HCT116 (cell line): ENCODE results near the gene ADIPOQ. TPM values are rescaled to one million over a fixed set of nuclear protein-coding genes. Genes with fewer than 3 reads are reported as not detected.
"Not testable (repeated sequence)": the region's sequence is repeated elsewhere in the genome, so short reads cannot be mapped to it uniquely, and the experiment has no call there.

Experiments
- ATAC-seq: fragments of 200-7000 bp; cut with Tn5 transposase; 2 replicates; pipeline ENCODE4 v1.9.1; 2020; ENCODE audit warnings: mild to moderate bottlenecking, moderate library complexity
- BruUV-seq: library from RNA; stranded (reverse); fragments of 400-500 nt; replicated peaks from 2 replicates; lab custom pipeline; 2021; lab: Mats Ljungman, UMichigan
- CTCF ChIA-PET: fragments of 300-600 bp; sonication (Branson Sonifier 250); formaldehyde crosslinking; loops from one replicate; lab custom pipeline; 2021; ENCODE audit warnings: antibody characterized with exemption; lab: Charles Lee
- POLR2A ChIA-PET: fragments of 300-600, 350-600 bp; sonication (Branson Sonifier 250); formaldehyde crosslinking; loops from one replicate; lab custom pipeline; 2021; ENCODE audit warnings: antibody characterized with exemption; lab: Charles Lee
- RAD21 ChIA-PET, 2 experiments: fragments of 300-600 bp; sonication (Branson Sonifier 250); formaldehyde crosslinking; loops; one replicate each; lab custom pipeline; 2023; ENCODE audit warnings: low total read pairs in 2 of 2; ENCODE audit not compliant: uncharacterized antibody in 2 of 2, unreplicated experiment in 2 of 2, low non-redundant PET in 1 of 2; lab: Charles Lee
- DNase-seq: peaks from one replicate; pipeline ENCODE4 v3.0.0-alpha.2; 2010; ENCODE audit warnings: low read depth, low spot score
- H2AFZ ChIP-seq: fragments of 200-600 bp; shearing (Covaris generic), sonication (generic); 2 replicates; pipeline ENCODE4 v1.6.1; 2017; ENCODE audit warnings: low read depth, mixed run types, mixed read lengths, antibody characterized with exemption, low read length; ENCODE audit not compliant: poor library complexity, severe bottlenecking
- H3K27ac ChIP-seq: 2 replicates; pipeline ENCODE4 v1.5.1; 2012; ENCODE audit warnings: low read depth, low read length
- H3K27me3 ChIP-seq: fragments of 200-600 bp; sonication (generic); 2 replicates; pipeline ENCODE4 v1.6.1; 2016; ENCODE audit warnings: mixed run types, low read length, mixed read lengths; ENCODE audit not compliant: insufficient read depth
- H3K36me3 ChIP-seq, 2 experiments: fragments of 200-500 bp in 1 of 2; fragments of 200-600 bp in 1 of 2; sonication (Bioruptor generic) in 1 of 2; sonication (generic) in 1 of 2; 2 replicates each; pipeline versions ENCODE4 v1.5.1 to v1.6.1; 2014 to 2016; ENCODE audit warnings: low read length in 2 of 2, inconsistent platforms in 1 of 2, mixed read lengths in 1 of 2, mixed run types in 1 of 2; ENCODE audit not compliant: insufficient read depth in 2 of 2, control insufficient read depth in 1 of 2
- H3K4me1 ChIP-seq, 2 experiments: fragments of 200-600 bp in 1 of 2; sonication (generic) in 1 of 2; 2 replicates each; pipeline versions ENCODE4 v1.5.1 to v1.6.1; 2012 to 2017; ENCODE audit warnings: low read length in 2 of 2, inconsistent platforms in 1 of 2, mild to moderate bottlenecking in 1 of 2, mixed read lengths in 1 of 2, mixed run types in 1 of 2, moderate library complexity in 1 of 2; ENCODE audit not compliant: insufficient read depth in 2 of 2, control insufficient read depth in 1 of 2
- H3K4me2 ChIP-seq: fragments of 200-600 bp; sonication (generic); 2 replicates; pipeline ENCODE4 v1.6.1; 2017; ENCODE audit warnings: mixed run types, low read length, mixed read lengths
- H3K4me3 ChIP-seq, 2 experiments: fragments of 200-600 bp in 1 of 2; sonication (generic) in 1 of 2; replicated peaks in 1 of 2; 2 replicates each; pipeline ENCODE4 v1.5.1; 2011 to 2016; ENCODE audit warnings: low read length in 2 of 2, control low read depth in 1 of 2, low read depth in 1 of 2, mild to moderate bottlenecking in 1 of 2, mixed read lengths in 1 of 2, mixed run types in 1 of 2
- H3K79me2 ChIP-seq: fragments of 200-600 bp; sonication (generic); 2 replicates; pipeline ENCODE4 v1.6.1; 2017; ENCODE audit warnings: mild to moderate bottlenecking, mixed run types, low read length, moderate library complexity, mixed read lengths; ENCODE audit not compliant: insufficient read depth
- H3K9ac ChIP-seq: fragments of 200-600 bp; sonication (generic); 2 replicates; pipeline ENCODE4 v1.6.1; 2016; ENCODE audit warnings: low read length, mixed read lengths
- H3K9me2 ChIP-seq: fragments of 200-600 bp; sonication (generic), shearing (Covaris generic); 2 replicates; pipeline ENCODE4 v1.6.1; 2017; ENCODE audit warnings: mixed run types, mild to moderate bottlenecking, moderate library complexity; ENCODE audit not compliant: insufficient read depth
- H3K9me3 ChIP-seq, 2 experiments: fragments of 200-500 bp in 1 of 2; fragments of 200-600 bp in 1 of 2; sonication (Bioruptor generic) in 1 of 2; sonication (generic) in 1 of 2; 2 replicates each; pipeline ENCODE4 v1.6.1; 2014 to 2017; ENCODE audit warnings: low read length in 2 of 2, mixed read lengths in 2 of 2, inconsistent platforms in 1 of 2, low read depth in 1 of 2, mild to moderate bottlenecking in 1 of 2, mixed run types in 1 of 2, moderate library complexity in 1 of 2; ENCODE audit not compliant: control insufficient read depth in 1 of 2, insufficient read depth in 1 of 2
- H4K20me1 ChIP-seq: fragments of 200-600 bp; sonication (generic), shearing (Covaris generic); 2 replicates; pipeline ENCODE4 v1.6.1; 2017; ENCODE audit warnings: mixed run types, mild to moderate bottlenecking, moderate library complexity; ENCODE audit not compliant: insufficient read depth
- CEBPB ChIP-seq: IDR thresholded peaks from 2 replicates; pipeline ENCODE4 v1.6.1; 2012; ENCODE audit warnings: low read depth
- POLR2A ChIP-seq: IDR thresholded peaks from 2 replicates; pipeline ENCODE4 v1.7.0; 2011; ENCODE audit warnings: borderline replicate concordance; ENCODE audit not compliant: insufficient read depth, insufficient read length; ENCODE audit errors: extremely low read depth
- RAD21 ChIP-seq: IDR thresholded peaks from 2 replicates; pipeline ENCODE4 v1.6.1; 2012; ENCODE audit warnings: low read depth, mild to moderate bottlenecking
- intact Hi-C: fragments of 100-400 bp; cut with micrococcal nuclease; formaldehyde crosslinking; loops from 2 replicates; pipeline ENCODE4 v1.10.0; 2022
- total RNA-seq: library from RNA; stranded (reverse); gene quantifications from one replicate; pipeline ENCODE4 v1.2.1, GENCODE V29; 2021; ENCODE audit not compliant: unreplicated experiment
- TF ChIP-seq, protein P1 (sequence below), 3 experiments: fragments of 200-600 bp in 1 of 3; sonication (generic) in 1 of 3; IDR thresholded peaks in 2 of 3; conservative IDR thresholded peaks in 1 of 3; 2 replicates each; pipeline ENCODE4 v1.5.1; 2012 to 2017; ENCODE audit warnings: low read depth in 2 of 3, low read length in 2 of 3, antibody characterized with exemption in 1 of 3, borderline replicate concordance in 1 of 3, control low read depth in 1 of 3, mild to moderate bottlenecking in 1 of 3, mixed read lengths in 1 of 3, mixed run types in 1 of 3, moderate library complexity in 1 of 3; ENCODE audit not compliant: insufficient read depth in 1 of 3

The ADIPOQ gene
- total RNA-seq, 1 experiment from 2014 or later: not detected

- H4K20me1 ChIP-seq: no peaks in the 10 kb centered on the region
- TF ChIP-seq, protein P1, sequence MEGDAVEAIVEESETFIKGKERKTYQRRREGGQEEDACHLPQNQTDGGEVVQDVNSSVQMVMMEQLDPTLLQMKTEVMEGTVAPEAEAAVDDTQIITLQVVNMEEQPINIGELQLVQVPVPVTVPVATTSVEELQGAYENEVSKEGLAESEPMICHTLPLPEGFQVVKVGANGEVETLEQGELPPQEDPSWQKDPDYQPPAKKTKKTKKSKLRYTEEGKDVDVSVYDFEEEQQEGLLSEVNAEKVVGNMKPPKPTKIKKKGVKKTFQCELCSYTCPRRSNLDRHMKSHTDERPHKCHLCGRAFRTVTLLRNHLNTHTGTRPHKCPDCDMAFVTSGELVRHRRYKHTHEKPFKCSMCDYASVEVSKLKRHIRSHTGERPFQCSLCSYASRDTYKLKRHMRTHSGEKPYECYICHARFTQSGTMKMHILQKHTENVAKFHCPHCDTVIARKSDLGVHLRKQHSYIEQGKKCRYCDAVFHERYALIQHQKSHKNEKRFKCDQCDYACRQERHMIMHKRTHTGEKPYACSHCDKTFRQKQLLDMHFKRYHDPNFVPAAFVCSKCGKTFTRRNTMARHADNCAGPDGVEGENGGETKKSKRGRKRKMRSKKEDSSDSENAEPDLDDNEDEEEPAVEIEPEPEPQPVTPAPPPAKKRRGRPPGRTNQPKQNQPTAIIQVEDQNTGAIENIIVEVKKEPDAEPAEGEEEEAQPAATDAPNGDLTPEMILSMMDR (IDR thresholded peaks at IDR 0.05 in 2 of 3, conservative IDR thresholded peaks at IDR 0.05 in 1 of 3; ENCODE audit: borderline replicate concordance in 1 of 3, insufficient read depth in 1 of 3, low read depth in 2 of 3, low read length in 2 of 3): no peak
- no peak for TF ChIP-seq CEBPB
- TF ChIP-seq POLR2A: no peak
- no peak for TF ChIP-seq RAD21
- TF ChIP-seq, all 23 proteins: peak for 0
- peaks cover 0 to 12% of the 10 kb centered on the region in 2 experiments; a peak in 2 of 4 replicates for H3K4me1 ChIP-seq
- H3K9me2 ChIP-seq: no peaks in the 10 kb centered on the region
- H3K4me2 ChIP-seq: no peak overlapping the region
- H3K9me3 ChIP-seq: no peaks in the 10 kb centered on the region
- CTCF ChIA-PET: no interaction called here
- H3K9ac ChIP-seq: no peak overlapping the region
- H2AFZ ChIP-seq: no peak overlapping the region
- H3K79me2 ChIP-seq: no peaks in the 10 kb centered on the region
- H3K4me3 ChIP-seq: no peak overlapping the region
- no peaks in the 10 kb centered on the region for H3K36me3 ChIP-seq
- DNase-seq (no peak), ATAC-seq (no peak)
- intact Hi-C loops: no loop called here
- POLR2A ChIA-PET: no interaction called here
- no TSS peak for BruUV-seq
- no peaks in the 10 kb centered on the region for H3K27me3 ChIP-seq
- no peak overlapping the region for H3K27ac ChIP-seq
- RAD21 ChIA-PET: no interaction called here
Measured at GRCh38 chr3:186886202-186886981, 43.9 kb downstream of the ADIPOQ start.

DNA sequence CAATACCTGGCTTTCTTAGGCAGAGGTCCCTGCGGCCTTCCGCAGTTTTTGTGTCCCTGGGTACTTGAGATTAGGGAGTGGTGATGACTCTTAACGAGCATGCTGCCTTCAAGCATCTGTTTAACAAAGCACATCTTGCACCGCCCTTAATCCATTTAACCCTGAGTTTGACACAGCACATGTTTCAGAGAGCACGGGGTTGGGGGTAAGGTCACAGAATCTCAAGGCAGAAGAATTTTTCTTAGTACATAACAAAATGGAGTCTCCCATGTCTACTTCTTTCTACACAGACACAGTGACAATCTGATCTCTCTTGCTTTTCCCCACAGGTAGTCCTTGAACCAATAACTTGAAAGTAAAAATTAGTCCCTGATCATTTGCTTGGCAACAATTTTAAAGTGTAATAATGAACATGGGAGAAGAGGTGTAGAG, 45.0 kb downstream of the ADIPOQ start:
- H2AFZ ChIP-seq, ATAC-seq, CTCF ChIA-PET, H3K9ac ChIP-seq, H3K79me2 ChIP-seq, DNase-seq, H4K20me1 ChIP-seq, H3K9me3 ChIP-seq, POLR2A ChIA-PET, intact Hi-C loops, H3K27ac ChIP-seq, RAD21 ChIA-PET, H3K27me3 ChIP-seq, H3K9me2 ChIP-seq, H3K4me2 ChIP-seq, H3K4me3 ChIP-seq, H3K4me1 ChIP-seq, H3K36me3 ChIP-seq, BruUV-seq: not testable (repeated sequence)
